ENCODE measurements around the gene HSP90AB1. TPM values are rescaled to one million over a fixed set of nuclear protein-coding genes. Genes with fewer than 3 reads are reported as not detected.
A peak's percentile ranks its signal among the peaks of the same experiment; 100 is the strongest.

The HSP90AB1 gene
- total and polyA plus RNA-seq, 9 of the 15 experiments (the other 6 are each of a cell fraction or from before 2014, with no cell fraction given) = 1,780 to 3,358 (median 2,262) TPM

DNA sequence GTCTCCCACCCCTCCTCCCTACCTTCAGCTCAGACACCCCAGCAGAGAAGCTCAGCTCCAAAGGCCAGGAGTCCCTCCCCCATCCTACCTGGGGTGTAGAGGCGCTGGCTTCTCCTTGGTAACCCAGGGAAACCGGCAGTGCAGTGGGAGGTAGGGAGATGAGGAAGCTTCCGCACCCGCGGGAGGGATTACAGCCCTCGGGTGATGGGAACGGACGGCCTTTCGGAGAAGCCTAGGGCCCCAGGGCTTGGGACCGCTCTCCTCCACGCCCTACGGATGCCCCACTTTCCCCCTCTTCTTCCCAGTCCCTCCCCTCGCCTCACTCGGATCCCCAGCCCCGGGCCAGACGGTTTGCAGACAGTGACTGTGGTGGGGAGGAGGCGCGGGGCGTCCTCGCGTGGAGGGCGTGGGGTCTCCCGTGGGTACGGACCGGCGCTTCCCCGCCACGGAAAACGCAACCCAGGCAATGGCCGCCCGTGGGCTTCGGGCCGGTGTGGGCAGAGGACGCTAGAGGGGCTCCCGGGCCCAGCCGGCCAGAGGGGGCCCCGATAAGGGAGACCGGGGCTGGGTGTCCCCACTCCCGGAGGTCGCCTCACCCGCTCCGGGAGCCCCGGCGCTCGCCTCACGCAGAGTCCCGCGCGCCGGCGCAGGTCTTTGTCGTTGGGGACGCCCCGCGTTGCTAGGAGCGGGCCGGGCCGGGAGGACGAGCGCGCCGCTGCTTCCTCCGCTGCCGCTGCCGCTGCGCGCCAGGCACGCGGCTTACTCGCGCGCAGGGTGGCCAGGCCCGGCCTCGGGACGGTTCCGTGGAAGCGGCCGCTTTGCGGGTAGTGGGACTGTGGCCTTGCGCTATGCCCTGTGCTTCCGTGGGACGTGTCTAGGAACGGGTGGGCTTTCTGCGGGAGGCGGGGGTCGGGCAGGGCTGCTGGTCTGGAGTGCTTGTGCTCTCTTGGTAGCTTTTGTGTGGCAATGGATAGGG lies 50.5 kb downstream of the HSP90AB1 start (continued):
- TF ChIP-seq CREM (IDR thresholded peaks at IDR 0.05; ENCODE audit: low read depth) = peak; percentile 94
- TF ChIP-seq MECOM (CRISPR knock-in tag; IDR thresholded peaks at IDR 0.05) = no peak
- no peak for TF ChIP-seq BRF2 (IDR thresholded peaks at IDR 0.05; ENCODE audit: borderline replicate concordance, insufficient read depth, insufficient read length)
- 0 out of 2 replicates have a peak, but pooled peaks have one; percentile 35 for TF ChIP-seq ERF (CRISPR knock-in tag; IDR thresholded peaks at IDR 0.05)
- no peak for TF ChIP-seq PCBP1 (IDR thresholded peaks at IDR 0.05; ENCODE audit: low read depth, low read length, poor library complexity, severe bottlenecking)
- TF ChIP-seq GTF2E2 (tag; IDR thresholded peaks at IDR 0.05) = no peak
- TF ChIP-seq TCF7 (IDR thresholded peaks at IDR 0.05; ENCODE audit: borderline replicate concordance) = no peak
- TF ChIP-seq, protein P1, sequence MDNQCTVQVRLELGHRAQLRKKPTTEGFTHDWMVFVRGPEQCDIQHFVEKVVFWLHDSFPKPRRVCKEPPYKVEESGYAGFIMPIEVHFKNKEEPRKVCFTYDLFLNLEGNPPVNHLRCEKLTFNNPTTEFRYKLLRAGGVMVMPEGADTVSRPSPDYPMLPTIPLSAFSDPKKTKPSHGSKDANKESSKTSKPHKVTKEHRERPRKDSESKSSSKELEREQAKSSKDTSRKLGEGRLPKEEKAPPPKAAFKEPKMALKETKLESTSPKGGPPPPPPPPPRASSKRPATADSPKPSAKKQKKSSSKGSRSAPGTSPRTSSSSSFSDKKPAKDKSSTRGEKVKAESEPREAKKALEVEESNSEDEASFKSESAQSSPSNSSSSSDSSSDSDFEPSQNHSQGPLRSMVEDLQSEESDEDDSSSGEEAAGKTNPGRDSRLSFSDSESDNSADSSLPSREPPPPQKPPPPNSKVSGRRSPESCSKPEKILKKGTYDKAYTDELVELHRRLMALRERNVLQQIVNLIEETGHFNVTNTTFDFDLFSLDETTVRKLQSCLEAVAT (IDR thresholded peaks at IDR 0.05) = no peak
- peak; percentile 68; the same call in 1 of the 2 replicates for TF ChIP-seq MTA1 (IDR thresholded peaks at IDR 0.05; ENCODE audit: borderline replicate concordance)
- peak; percentile 85 for TF ChIP-seq RBM22 (IDR thresholded peaks at IDR 0.05; ENCODE audit: low read depth, low read length, poor library complexity, severe bottlenecking)
- no peak for TF ChIP-seq BRF1 (IDR thresholded peaks at IDR 0.05; ENCODE audit: borderline replicate concordance, extremely low read depth, insufficient read length)
- TF ChIP-seq ZNF174 (CRISPR knock-in tag; IDR thresholded peaks at IDR 0.05) = no peak
- peak; percentile 30; the same call in 1 of the 2 replicates for TF ChIP-seq HDAC6 (IDR thresholded peaks at IDR 0.05; ENCODE audit: low read depth, low read length)
- no peak for TF ChIP-seq CHD2 (IDR thresholded peaks at IDR 0.05; ENCODE audit: low read depth, low read length)
- no peak for TF ChIP-seq PPARD (CRISPR knock-in tag; IDR thresholded peaks at IDR 0.05)
- TF ChIP-seq ATF1 (CRISPR knock-in tag; IDR thresholded peaks at IDR 0.05) = peak; percentile 48; the same call in 1 of the 2 replicates
- TF ChIP-seq ATF1 (tag; IDR thresholded peaks at IDR 0.05) = peak; percentile 84
- no peak for TF ChIP-seq ZNF407 (IDR thresholded peaks at IDR 0.05; ENCODE audit: low read depth)

Measured in K562 (cell line).